HG03520 (cell line): ENCODE data around the gene DNAJC16.

Source experiments
- ATAC-seq: cut with Tn5 transposase; IDR thresholded peaks from one replicate; pipeline ENCODE4 v1.9.1; 2021; ENCODE audit warnings: mild to moderate bottlenecking, moderate library complexity; ENCODE audit not compliant: unreplicated experiment

DNAJC16 gene

DNA sequence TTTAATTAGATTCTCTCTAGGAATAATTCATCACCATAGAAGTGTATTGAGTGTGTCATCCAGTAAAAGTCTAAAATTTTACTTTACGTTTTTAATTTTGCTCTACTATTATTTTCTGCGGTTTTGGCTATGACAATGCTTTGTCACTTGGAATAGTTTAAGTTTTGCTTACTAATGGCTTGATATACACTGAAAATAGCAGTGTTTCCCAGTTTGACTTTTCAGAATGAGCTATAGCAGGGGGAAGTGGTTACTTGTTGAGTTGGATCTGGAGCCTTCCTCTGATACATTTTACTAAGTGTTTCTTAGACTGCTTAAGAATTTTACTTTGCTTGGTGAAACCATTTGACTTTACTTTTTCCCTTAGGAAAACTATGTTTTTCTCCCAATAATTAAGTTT, 5.0 kb downstream of the DNAJC16 start:
- no peak for ATAC-seq

DNA sequence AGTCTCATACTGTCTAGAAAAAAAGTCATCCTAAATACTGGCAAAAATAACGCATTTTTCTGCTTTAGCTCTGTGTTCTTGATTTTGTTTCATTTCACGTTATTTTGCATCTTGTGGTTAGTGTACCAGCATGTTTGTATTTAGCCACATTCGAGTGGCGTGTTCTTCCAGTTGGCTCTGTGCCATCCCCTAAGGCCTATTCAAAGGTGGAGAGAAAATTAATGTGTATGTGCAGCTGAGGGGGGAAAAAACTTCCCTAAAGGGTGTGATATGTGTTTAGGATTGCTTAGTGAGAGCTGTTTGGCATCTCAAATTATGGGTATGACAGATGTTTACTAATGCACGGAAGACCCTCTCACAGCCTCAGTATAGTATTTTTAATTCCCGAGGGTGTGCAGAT, 12.1 kb downstream of the DNAJC16 start:
- no peak for ATAC-seq

DNA sequence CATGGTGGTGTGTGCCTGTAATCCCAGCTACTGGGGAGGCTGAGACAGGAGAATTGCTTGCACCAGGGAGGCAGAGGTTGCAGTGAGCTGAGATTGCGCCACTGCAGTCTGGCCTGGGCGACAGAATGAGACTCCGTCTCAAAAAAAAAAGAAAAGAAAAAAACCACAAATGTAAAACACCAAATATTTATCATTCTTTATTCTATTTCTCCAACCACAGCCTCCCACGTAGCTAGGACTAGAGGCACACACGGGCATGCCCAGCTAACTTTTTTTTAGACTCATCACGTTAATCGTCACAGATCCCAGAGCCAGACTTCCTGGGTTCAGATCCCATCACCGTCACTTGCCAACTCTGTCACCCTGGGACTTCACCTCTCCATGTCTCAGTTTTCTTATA, 13.5 kb downstream of the DNAJC16 start:
- ATAC-seq, result no peak

DNA sequence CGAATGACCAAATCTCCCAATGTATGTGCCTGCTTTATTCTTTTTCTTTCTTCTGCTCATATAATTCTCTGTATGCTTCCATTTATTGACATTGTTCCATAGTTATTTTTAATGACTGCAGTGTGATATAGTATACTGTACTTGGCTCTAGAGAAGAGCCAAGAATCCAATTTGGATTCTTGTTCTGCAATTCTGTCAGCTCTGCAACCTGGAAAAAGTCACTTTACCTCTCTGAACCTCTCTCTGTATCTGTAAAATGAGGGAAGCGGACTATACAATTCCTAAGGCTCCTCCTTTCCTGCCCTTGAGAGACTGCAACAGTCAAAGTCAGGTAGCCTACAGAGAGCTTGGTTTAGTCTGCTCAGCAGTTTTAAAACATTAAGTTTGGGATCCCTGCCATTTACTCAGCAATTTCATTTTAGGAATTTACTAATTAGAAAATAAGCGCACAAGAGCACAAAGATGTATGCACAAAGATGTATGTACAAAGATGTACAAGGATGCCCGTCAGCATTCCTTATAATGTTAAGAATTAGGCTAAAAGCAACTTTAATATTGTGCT, 14.7 kb downstream of the DNAJC16 start:
- no peak for ATAC-seq

DNA sequence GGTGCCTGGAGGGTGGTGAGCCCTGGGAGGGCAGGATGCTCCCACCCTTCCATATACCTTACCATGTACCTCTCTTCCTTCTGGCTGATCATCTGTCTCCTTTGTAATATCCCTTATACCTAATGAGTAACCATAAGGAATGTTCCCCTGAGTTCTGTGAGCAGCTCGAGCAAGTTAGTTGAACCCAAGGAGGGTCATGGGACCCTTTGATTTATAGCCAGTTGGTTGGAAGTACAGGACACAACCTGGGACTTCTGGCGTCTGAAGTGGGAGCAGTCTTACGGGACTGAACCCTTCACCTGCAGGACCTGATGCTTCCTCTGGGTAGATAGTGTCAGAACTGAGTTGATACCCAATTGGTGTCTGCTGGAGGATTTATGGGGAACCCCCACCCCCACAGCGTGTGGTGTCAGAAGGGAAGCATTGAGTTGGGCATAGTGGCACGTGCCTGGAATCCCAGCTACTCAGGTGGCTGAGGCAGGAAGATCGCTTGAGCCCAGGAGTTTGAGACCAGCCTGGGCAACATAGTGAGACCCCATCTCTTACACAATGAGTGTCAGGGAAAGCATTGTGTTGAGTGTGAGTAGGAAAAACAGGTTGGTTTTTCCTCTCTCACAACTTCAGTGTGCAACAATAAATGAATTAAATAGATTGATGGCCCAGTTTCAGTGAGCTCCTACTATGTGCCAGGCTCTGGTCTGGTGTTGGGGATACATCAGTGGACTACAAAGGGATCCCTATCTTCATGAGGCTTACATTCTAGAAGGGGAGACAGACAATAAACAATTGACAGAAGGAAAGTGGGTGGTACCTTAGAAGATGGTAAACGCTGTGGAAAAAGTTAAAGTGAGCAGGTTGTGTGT, 16.0 kb downstream of the DNAJC16 start:
- no peak for ATAC-seq

DNA sequence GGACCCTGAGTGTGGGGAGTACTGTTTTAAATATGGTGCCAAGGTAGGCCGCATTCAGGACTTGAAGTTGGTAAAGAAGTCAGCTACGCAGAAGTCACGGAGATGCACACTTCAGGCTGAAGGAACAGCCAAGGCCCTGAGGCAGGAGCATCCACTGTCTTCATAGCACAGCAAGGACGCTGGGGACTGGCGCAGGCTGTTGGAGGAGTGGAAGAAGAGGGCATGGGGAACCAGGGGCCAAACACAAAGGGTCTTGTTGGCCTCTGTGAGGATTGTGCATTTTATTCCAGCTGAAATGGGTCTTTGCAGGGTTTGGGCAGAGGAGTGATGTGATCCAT, 16.6 kb downstream of the DNAJC16 start:
- no peak for ATAC-seq

DNA sequence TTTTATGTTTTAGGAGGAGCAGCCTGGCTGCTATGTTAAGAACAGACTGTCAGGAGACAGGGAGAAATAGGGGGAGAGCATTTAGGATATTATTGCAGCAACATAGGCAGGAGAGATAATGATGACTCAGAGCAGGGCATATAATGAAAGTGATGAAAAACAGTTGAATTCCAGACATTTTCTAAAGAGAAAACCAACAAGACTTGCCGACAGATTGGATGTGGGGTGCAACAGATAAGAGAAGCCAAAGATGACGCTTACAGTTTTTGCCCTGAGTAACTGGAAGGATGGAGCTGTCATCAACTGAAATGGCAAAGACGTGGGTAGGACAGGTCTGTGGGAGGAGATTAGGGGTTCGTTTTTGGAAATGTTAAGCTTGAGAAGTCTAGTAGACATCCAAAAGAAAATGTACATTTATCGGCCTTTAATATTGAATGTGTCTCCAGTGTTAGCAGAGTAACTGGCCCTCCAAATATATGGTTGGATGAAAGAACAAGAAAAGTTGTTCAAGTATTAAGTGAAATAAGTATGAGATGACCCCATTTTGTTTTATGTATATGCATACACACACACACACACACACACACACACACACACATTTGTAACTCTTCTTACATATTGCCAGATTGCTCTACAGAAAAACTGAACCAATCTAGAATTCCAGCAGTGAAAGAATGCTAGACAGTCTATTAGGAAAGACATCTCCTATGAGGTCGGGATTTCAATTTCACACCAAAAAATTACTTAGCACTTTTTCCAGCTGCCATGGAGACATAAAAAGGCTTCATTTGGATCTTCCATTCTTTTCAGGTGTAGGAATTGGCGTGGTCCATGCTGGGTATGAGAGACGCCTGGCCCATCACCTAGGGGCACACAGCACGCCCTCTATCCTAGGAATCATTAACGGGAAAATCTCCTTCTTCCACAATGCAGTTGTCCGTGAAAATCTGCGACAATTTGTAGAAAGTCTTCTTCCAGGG, 17.2 kb downstream of the DNAJC16 start:
- ATAC-seq, result no peak

DNA sequence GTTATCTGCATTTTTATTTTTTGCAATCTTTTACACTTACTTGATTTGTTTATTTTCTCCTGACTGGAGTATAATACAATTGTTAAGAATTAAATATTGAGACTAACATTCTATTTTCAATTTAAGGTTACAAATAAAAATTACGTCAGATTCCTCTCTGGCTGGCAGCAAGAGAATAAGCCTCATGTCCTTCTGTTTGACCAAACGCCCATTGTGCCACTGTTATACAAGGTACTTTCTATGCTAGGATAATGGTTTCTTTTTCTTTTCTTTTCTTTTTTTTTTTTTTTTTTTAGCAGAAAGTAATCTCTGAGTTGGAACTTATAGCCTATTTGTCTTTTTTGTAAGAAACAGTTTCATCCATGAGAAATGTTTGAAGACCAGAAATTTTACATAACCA, 20.0 kb downstream of the DNAJC16 start:
- ATAC-seq, result no peak

DNA sequence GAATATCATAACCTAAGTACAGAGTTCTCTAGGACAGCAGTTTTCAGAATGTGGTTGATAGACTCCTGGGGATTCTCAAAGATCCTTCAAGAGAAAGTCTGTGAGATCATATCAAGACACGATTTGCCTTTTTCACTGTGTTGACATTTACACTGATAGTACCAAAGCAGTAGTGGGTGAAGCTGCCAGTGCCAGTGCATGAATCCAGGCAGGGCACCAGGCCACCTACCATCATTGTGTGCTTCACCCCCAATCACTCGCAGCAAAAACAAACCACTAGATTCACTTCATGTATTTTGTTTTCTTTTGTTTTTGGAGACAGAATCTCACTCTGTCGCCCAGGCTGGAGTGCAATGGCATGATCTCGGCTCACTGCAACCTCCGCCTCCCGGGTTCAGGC, 23.9 kb downstream of the DNAJC16 start:
- no peak for ATAC-seq

DNA sequence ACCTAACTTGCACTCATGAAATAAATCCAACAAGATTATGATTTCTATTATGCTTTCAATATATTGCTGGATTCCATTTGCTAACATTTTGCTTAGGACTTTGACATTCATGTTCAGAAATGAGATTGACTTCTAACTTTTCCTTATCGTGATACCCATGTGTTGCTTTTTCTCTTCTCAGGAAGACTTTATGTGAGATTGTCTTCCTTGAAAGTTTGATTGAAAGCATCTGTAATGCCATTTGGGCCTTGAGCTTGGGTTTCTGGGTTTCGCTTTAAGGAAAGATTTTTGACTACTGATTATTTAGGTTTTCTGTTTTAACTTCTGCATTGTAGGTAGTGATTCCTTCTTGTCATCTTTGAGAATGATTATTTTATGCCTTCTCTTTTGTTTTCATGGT, 30.4 kb downstream of the DNAJC16 start:
- ATAC-seq, result no peak

DNA sequence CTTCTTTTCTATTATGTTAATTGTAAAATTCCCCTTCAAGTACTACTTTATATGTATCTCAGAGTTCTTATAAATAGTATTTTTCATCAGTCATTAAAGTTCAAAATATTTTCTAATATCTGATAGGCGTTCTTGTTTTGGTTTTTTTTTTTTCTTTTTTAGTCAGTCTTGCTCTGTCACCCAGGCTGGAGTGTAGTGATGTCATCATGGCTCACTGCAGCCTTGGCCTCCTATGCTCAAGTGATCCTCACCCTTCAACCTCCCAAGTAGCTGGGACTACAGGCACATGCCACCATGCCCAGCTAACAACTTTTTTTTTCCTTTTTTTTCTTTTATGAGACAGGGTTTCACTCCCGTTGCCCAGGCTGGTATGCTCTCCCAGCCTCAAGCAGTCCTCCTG, 30.9 kb downstream of the DNAJC16 start:
- ATAC-seq, result no peak

DNA sequence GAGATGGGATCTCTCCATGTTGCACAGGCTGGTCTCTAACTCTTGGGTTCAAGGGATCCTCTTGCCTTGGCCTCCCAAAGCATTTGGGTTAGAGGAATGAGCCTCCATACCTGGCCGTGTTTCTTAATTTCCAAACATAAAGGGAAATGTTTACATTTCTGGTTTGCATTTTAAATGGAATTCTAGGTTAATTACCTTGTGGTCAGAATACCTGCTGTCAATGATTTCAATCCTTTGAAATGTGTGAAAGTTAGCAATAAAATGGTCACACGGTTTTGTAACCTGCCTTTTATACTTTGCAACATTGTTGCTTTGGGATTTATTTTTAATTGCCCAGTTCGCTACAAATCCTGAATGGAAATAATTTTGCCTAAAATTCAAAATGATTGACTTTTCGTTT, 31.9 kb downstream of the DNAJC16 start:
- no peak for ATAC-seq

DNA sequence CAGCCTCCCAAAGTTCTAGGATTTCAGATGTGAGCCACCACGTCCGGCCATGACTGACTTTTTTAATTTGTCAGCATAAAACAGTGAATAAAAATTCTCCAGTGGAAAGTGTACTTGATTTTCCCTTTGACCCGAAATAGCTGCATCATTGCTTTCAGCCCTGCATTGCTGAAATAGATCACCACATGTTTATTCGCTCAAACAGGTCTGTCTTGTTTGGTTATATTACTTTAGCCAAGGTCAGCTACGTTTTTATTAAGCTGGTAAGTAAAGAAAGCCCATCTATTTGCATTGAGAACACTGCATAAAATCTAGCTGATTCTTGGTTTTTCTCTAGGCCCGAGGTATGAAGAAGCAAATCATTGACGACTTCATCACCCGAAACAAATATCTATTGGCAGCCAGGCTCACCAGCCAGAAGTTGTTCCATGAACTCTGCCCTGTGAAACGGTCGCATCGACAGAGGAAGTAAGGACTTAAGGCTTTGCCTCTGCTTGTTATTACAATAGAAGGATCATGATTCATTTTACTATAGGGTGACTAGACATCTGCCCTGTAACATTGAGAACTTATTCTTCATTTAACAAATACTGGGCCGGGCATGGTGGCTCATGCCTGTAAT, 32.7 kb downstream of the DNAJC16 start:
- no peak for ATAC-seq

DNA sequence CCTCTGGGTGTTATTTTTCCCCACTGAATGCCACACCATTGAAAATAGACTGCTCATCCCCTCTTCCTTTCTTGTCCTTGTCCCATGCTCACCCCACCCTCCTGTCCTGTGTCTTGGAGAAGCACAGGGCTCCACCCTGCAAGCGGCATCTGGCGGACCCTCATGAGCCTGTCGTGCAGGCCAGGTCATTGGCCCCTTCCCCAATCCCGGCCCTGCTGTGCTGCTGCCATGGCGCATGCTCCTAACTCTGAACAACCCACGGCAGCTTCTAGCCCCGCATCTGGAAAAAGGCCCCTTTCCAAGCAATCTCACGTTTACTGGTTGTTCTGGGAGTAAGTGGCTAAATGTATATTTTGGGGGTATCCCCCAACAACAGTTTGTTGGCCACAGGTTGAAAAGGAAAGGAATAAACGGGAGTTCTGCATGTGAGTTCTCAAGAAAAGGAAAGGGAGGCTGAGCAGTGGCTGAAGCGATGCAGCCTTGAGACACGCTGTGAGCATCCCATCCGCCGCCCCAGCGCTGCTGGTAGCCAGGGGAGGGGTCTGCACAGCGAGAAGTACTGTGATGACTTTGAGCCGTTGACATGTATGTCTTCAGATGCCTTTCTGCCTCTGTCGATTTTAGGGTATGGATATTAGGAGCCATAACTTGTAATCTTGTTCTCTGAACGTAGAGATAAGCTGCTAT, 41.9 kb downstream of the DNAJC16 start:
- no peak for ATAC-seq

DNA sequence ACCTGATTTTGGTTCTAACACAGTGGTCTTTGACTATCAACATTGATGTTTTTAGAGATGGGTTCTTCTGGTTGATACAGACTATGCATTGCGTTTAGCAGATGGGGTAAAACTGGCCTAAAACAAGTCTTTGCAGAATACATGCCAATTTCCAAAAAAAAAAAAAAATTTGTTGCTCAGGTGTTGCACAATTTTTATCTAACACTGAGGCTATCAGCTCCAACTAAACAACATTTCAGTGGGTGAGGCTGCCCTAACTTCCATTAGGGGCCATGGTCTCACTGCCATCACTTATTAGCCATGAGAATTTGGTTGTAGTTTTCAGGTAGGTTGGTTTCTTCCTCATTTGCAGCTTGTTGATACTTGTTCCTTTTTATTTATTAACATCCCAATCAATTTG, 44.2 kb downstream of the DNAJC16 start:
- no peak for ATAC-seq

DNA sequence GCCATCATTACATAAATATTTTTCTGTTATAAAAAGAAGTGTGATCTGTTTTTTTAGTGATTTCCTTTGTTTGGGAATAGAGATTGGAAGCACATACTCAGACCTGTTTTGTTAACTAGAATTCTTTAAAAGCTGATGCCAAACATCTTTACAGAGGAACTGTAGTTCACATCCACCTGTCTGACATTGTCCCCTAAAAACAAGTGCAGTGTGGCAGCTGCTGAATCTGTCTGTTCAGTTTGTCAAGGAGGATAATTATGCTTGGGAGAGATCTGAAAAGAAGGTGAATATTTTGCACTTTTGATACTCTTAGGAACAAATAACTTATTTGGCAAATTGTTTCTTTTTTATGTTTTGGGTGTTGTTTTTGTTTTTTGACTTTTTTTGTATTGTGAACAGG, 44.6 kb downstream of the DNAJC16 start:
- ATAC-seq, result no peak

DNA sequence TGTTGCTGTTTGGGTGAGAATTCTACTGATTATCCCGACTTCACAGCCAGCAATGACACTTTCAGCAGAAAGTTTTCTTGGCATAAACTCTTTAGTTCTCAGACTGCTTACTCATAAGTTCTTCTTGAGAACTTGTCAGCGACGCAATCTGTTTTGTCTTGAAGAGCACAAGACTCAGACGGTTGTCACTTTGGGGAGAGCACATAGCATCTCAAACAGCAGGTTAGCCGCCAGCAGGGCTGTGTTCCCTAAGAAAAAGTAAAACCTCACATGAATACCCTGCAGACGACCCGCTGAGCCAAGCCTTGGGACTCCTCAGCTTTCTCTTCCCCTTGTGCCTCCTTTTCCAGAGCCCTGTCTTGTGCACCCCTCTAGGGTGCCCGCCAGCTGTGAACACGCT, 46.8 kb downstream of the DNAJC16 start:
- no peak for ATAC-seq

DNA sequence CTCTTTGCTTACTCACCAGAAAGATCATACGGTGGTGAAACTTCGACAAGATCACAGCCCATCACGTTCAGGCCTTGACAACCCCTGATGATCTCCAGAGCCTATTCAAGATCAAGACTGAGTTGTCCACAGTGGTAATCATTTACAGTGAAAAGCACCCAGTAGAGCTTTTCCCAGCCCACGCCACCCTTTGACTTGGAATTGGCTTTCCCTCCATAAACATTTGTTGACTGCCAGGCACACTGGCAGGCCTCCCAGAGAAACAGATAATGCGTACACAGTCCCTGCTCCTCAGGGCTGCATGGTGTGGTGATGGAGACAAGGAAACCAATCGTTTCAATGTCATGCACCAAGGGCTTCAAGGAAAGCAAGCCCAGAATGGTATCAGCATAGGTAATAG, 48.1 kb downstream of the DNAJC16 start:
- no peak for ATAC-seq

DNA sequence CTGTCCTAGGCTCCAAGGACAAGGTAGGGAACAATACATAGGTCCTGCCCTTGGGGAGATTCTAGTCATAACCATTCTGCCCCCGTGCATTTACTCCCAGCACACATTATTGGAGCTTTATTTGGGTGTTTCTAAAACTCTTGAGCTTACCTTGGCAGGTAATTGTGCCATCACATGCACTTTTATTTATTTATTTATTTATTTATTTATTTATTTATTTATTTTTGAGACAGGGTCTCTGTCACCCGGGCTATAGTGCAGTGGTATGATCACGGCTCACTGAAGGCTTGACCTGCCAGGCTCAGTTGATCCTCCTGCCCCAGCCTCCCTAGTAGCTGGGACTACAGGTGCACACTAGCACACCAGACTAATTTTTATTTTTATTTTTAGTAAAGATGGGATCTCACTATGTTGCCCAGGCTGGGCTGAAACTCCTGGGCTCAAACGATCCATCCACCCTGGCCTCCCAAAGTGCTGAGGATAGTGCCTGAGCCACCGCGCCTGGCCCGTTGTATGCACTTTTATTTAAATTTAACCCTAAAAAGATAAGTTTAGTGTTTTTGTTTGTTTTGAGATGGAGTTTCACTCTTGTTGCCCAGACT, 49.0 kb downstream of the DNAJC16 start:
- ATAC-seq, result no peak

DNA sequence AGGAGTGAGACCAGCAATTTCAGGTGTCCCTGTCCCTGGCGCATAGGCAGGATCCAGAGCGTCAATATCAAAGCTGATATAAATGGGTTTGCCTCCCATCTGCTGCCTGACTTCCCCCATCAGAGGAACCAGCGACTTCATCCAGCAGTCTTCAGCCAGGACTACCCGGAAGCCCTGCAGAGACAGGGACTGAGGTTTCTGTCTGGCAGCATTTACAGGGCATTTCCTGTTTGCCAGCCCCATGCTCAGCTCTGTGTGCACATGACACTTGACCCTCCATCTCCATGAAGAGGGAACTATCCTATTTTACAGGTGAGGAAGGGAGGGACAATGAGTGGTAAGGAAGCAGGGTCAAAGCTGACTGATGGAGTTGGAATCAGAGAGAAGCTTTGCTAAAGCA, 51.0 kb downstream of the DNAJC16 start:
- no peak for ATAC-seq
